GM12891 (cell line): ENCODE results near the gene BCL6B. TPM values are rescaled to one million over a fixed set of nuclear protein-coding genes. Genes with fewer than 3 reads are reported as not detected.
"Not testable (repeated sequence)": the region's sequence is repeated elsewhere in the genome, so short reads cannot be mapped to it uniquely, and the experiment has no call there.

Experiments used
- DNase-seq: peaks from one replicate; pipeline ENCODE4 v3.0.0; 2011; ENCODE audit warnings: low spot score; ENCODE audit not compliant: insufficient read length
- FAIRE-seq: peaks from 2 replicates; lab custom pipeline; 2011; peaks lifted over from hg19 to GRCh38; lab: Jason Lieb, UNC
- PAX5 ChIP-seq: IDR thresholded peaks from 2 replicates; pipeline ENCODE4 v1.6.1; 2011; ENCODE audit warnings: low read length, moderate library complexity, mild to moderate bottlenecking; ENCODE audit not compliant: insufficient read depth, severe bottlenecking
- POLR2A ChIP-seq: IDR thresholded peaks from 2 replicates; pipeline ENCODE4 v1.6.1; 2011; ENCODE audit warnings: low read depth, low read length, control low read depth
- POLR2AphosphoS5 ChIP-seq: IDR thresholded peaks from 2 replicates; pipeline ENCODE4 v1.6.1; 2011; ENCODE audit warnings: low read depth, low read length, control low read depth
- POU2F2 ChIP-seq: IDR thresholded peaks from 2 replicates; pipeline ENCODE4 v1.6.1; 2011; ENCODE audit warnings: low read depth, mild to moderate bottlenecking, control low read depth, low read length, moderate library complexity
- SPI1 ChIP-seq: IDR thresholded peaks from 2 replicates; pipeline ENCODE4 v1.6.1; 2011; ENCODE audit warnings: low read depth, low read length, control low read depth
- TAF1 ChIP-seq: IDR thresholded peaks from 2 replicates; pipeline ENCODE4 v1.6.1; 2011; ENCODE audit warnings: low read depth, low read length, control low read depth
- polyA plus RNA-seq: library from polyadenylated mRNA; unstranded; fragments of >200 nt; gene quantifications from one replicate; pipeline ENCODE4 v1.2.1, GENCODE V29; 2012; ENCODE audit warnings: low read depth, missing spikeins, inconsistent platforms; ENCODE audit not compliant: missing spikeins

Gene BCL6B, protein sequence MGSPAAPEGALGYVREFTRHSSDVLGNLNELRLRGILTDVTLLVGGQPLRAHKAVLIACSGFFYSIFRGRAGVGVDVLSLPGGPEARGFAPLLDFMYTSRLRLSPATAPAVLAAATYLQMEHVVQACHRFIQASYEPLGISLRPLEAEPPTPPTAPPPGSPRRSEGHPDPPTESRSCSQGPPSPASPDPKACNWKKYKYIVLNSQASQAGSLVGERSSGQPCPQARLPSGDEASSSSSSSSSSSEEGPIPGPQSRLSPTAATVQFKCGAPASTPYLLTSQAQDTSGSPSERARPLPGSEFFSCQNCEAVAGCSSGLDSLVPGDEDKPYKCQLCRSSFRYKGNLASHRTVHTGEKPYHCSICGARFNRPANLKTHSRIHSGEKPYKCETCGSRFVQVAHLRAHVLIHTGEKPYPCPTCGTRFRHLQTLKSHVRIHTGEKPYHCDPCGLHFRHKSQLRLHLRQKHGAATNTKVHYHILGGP
- 0.36 TPM for polyA plus RNA-seq

GRCh38 chr17:7022781-7023571 lies at the start of gene BCL6B:
BCL6B (plus strand) TSS chr17:7023050; CDS start chr17:7023672, 622 bp downstream.
- DNase-seq (no peak), FAIRE-seq (no peak)
- TF ChIP-seq SPI1 (no peak), POU2F2 (no peak), TAF1 (no peak), POLR2AphosphoS5 (no peak), PAX5 (no peak), POLR2A (no peak)

- DNase-seq, FAIRE-seq: not testable (repeated sequence)
These were observed 43.4 kb upstream of the BCL6B start for GRCh38 chr17:6979440-6979839.

GRCh38 chr17:6981426-6981825 lies 41.4 kb upstream of the BCL6B start:
- TF ChIP-seq POLR2AphosphoS5 (no peak), POLR2A (no peak), POU2F2 (no peak), PAX5 (no peak), SPI1 (no peak), TAF1 (no peak)
- DNase-seq (no peak), FAIRE-seq (no peak)

GRCh38 chr17:6985266-6985665 lies 37.6 kb upstream of the BCL6B start:
- no peak for FAIRE-seq
- TF ChIP-seq POLR2A (no peak), SPI1 (no peak), PAX5 (no peak), POU2F2 (no peak), TAF1 (no peak), POLR2AphosphoS5 (no peak)

GRCh38 chr17:6986676-6987075 lies 36.2 kb upstream of the BCL6B start:
- TF ChIP-seq POLR2AphosphoS5 (no peak), POLR2A (no peak)
- no peak for FAIRE-seq
- DNase-seq, result no peak

More at GRCh38 chr17:6985266-6985665, 37.6 kb upstream of the BCL6B start:
- DNase-seq, result no peak

DNA sequence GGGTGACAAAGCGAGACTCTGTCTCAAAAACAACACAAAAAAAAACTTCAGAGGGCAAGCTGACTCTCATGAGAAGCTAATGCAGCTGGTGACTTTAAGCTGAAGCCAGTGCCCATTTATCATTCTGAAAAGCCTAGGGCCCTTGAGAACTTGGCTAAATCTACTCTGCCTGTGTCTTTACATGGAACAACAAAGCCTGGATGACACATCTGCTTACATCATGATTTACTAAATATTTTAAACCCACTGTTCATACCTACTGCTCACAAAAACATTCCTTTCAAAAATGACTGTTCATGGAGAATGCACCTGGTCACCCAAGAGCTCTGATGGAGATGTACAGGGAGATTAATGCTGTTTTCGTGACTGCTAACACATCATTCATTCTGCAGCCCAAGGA lies 33.1 kb upstream of the BCL6B start:
- TF ChIP-seq POLR2AphosphoS5 (no peak), SPI1 (no peak), TAF1 (no peak), POLR2A (no peak), POU2F2 (no peak), PAX5 (no peak)
- FAIRE-seq (no peak), DNase-seq (no peak)

GRCh38 chr17:6993613-6994056 lies 29.2 kb upstream of the BCL6B start:
- FAIRE-seq, DNase-seq: not testable (repeated sequence)

- TF ChIP-seq POLR2AphosphoS5, result no peak
- TF ChIP-seq TAF1, result no peak
- TF ChIP-seq POLR2A, result no peak
- no peak for TF ChIP-seq POU2F2
- TF ChIP-seq PAX5, result no peak
- no peak for TF ChIP-seq SPI1
- FAIRE-seq (no peak), DNase-seq (no peak)
These were observed 28.7 kb upstream of the BCL6B start for GRCh38 chr17:6994118-6994598.

- FAIRE-seq (no peak), DNase-seq (no peak)
- TF ChIP-seq POU2F2 (no peak), SPI1 (no peak), POLR2AphosphoS5 (no peak), PAX5 (no peak), POLR2A (no peak)
These were observed 28.1 kb upstream of the BCL6B start for GRCh38 chr17:6994666-6995256.
